ENCODE results near the gene ARL6IP4.

Gene ARL6IP4

GRCh38 chr12:122979001-122979907, 1.2 kb upstream of the ARL6IP4 start:
- no peak for DNase-seq

GRCh38 chr12:122979908-122980182, 636 bp upstream of the ARL6IP4 start:
- no peak for DNase-seq

- no peak for DNase-seq
Observed at GRCh38 chr12:122981036-122981471, 573 bp downstream of the ARL6IP4 start.

- no peak for DNase-seq
Observed at GRCh38 chr12:122981587-122982476, 1.4 kb downstream of the ARL6IP4 start.

GRCh38 chr12:122982477-122982815, 2.0 kb downstream of the ARL6IP4 start:
- DNase-seq: no peak

GRCh38 chr12:122982963-122983788, 2.7 kb downstream of the ARL6IP4 start:
- no peak for DNase-seq

- DNase-seq: no peak
Observed at GRCh38 chr12:122983789-122984515, 3.5 kb downstream of the ARL6IP4 start.

- no peak for DNase-seq
Observed at GRCh38 chr12:122984612-122985337, 4.3 kb downstream of the ARL6IP4 start.

GRCh38 chr12:122985338-122986257, 5.1 kb downstream of the ARL6IP4 start:
- DNase-seq: no peak

GRCh38 chr12:122986258-122986871, 5.9 kb downstream of the ARL6IP4 start:
- DNase-seq: no peak

GRCh38 chr12:122987086-122987951, 6.8 kb downstream of the ARL6IP4 start:
- DNase-seq: no peak

GRCh38 chr12:122988036-122988435, 7.6 kb downstream of the ARL6IP4 start:
- DNase-seq: no peak

GRCh38 chr12:122988612-122989212, 8.2 kb downstream of the ARL6IP4 start:
- no peak for DNase-seq

GRCh38 chr12:122989225-122989839, 8.9 kb downstream of the ARL6IP4 start:
- no peak for DNase-seq

GRCh38 chr12:122989874-122990419, 9.5 kb downstream of the ARL6IP4 start:
- DNase-seq: no peak

- DNase-seq: no peak
Observed at GRCh38 chr12:122990561-122990960, 10.1 kb downstream of the ARL6IP4 start.

- no peak for DNase-seq
Observed at GRCh38 chr12:122990961-122991622, 10.6 kb downstream of the ARL6IP4 start.
